ENCODE data around the gene SERGEF. TPM values are rescaled to one million over a fixed set of nuclear protein-coding genes. Genes with fewer than 3 reads are reported as not detected.
"Not testable (repeated sequence)": the region's sequence is repeated elsewhere in the genome, so short reads cannot be mapped to it uniquely, and the experiment has no call there.

SERGEF gene
- total RNA-seq, 1 experiment from 2014 or later: 27.5 TPM

GRCh38 chr11:17894929-17895658, 117.8 kb downstream of the SERGEF start:
- Histone ChIP-seq H3K4me3 (no peak overlapping the region), H3K27me3 (no peaks in the 10 kb centered on the region), H3K27ac (no peak overlapping the region), H3K9me3 (replicated peaks) (no peaks in the 10 kb centered on the region), H3K36me3 (no peaks in the 10 kb centered on the region), H3K4me1 (no peaks in the 10 kb centered on the region)
- no peak for DNase-seq

GRCh38 chr11:17892409-17892808, 120.4 kb downstream of the SERGEF start:
- Histone ChIP-seq H3K27ac (no peak overlapping the region), H3K9me3 (replicated peaks) (no peaks in the 10 kb centered on the region), H3K36me3 (no peaks in the 10 kb centered on the region), H3K4me3 (no peak overlapping the region), H3K4me1 (no peaks in the 10 kb centered on the region), H3K27me3 (no peaks in the 10 kb centered on the region)
- DNase-seq: no peak

- Histone ChIP-seq H3K27me3 (no peaks in the 10 kb centered on the region), H3K27ac (no peak overlapping the region), H3K9me3 (replicated peaks) (no peaks in the 10 kb centered on the region), H3K36me3 (no peaks in the 10 kb centered on the region), H3K4me1 (no peaks in the 10 kb centered on the region), H3K4me3 (no peak overlapping the region)
- DNase-seq: no peak
Observed at GRCh38 chr11:17890325-17890724, 122.5 kb downstream of the SERGEF start.

GRCh38 chr11:17887779-17888178, 125.1 kb downstream of the SERGEF start:
- no peaks in the 10 kb centered on the region for H3K4me1 ChIP-seq

GRCh38 chr11:17883946-17884345, 128.9 kb downstream of the SERGEF start:
- no peak overlapping the region for H3K4me3 ChIP-seq
- no peak for DNase-seq
- no peaks in the 10 kb centered on the region for H3K9me3 ChIP-seq (replicated peaks)
- H3K27ac ChIP-seq: no peak overlapping the region
- H3K27me3 ChIP-seq: no peaks in the 10 kb centered on the region
- no peaks in the 10 kb centered on the region for H3K4me1 ChIP-seq
- H3K36me3 ChIP-seq: no peaks in the 10 kb centered on the region

More at GRCh38 chr11:17887779-17888178, 125.1 kb downstream of the SERGEF start:
- no peak for DNase-seq
- Histone ChIP-seq H3K9me3 (replicated peaks) (no peaks in the 10 kb centered on the region), H3K27me3 (no peaks in the 10 kb centered on the region), H3K4me3 (no peak overlapping the region), H3K36me3 (no peaks in the 10 kb centered on the region), H3K27ac (no peak overlapping the region)

GRCh38 chr11:17883057-17883456, 129.8 kb downstream of the SERGEF start:
- H3K27ac ChIP-seq: no peak overlapping the region
- no peaks in the 10 kb centered on the region for H3K27me3 ChIP-seq
- no peaks in the 10 kb centered on the region for H3K36me3 ChIP-seq
- DNase-seq: no peak
- H3K4me3 ChIP-seq: no peak overlapping the region
- no peaks in the 10 kb centered on the region for H3K4me1 ChIP-seq
- H3K9me3 ChIP-seq (replicated peaks): no peaks in the 10 kb centered on the region

GRCh38 chr11:17878743-17879142, 134.1 kb downstream of the SERGEF start:
- Histone ChIP-seq H3K9me3 (replicated peaks) (no peaks in the 10 kb centered on the region), H3K4me1 (no peaks in the 10 kb centered on the region), H3K36me3 (no peaks in the 10 kb centered on the region), H3K27ac (no peak overlapping the region), H3K27me3 (no peaks in the 10 kb centered on the region), H3K4me3 (no peak overlapping the region)
- DNase-seq: no peak

GRCh38 chr11:17877886-17878285, 135.0 kb downstream of the SERGEF start:
- Histone ChIP-seq H3K9me3 (replicated peaks) (no peaks in the 10 kb centered on the region), H3K27ac (no peak overlapping the region), H3K4me3 (no peak overlapping the region), H3K4me1 (no peaks in the 10 kb centered on the region), H3K27me3 (no peaks in the 10 kb centered on the region), H3K36me3 (no peaks in the 10 kb centered on the region)
- DNase-seq: no peak

- no peak overlapping the region for H3K27ac ChIP-seq
- no peak for DNase-seq
- no peaks in the 10 kb centered on the region for H3K4me1 ChIP-seq
Observed at GRCh38 chr11:17876827-17877226, 136.0 kb downstream of the SERGEF start.

GRCh38 chr11:17875891-17876290, 137.0 kb downstream of the SERGEF start:
- Histone ChIP-seq H3K9me3 (replicated peaks) (no peaks in the 10 kb centered on the region), H3K27me3 (no peaks in the 10 kb centered on the region), H3K4me1 (no peaks in the 10 kb centered on the region), H3K4me3 (no peak overlapping the region), H3K36me3 (no peaks in the 10 kb centered on the region), H3K27ac (no peak overlapping the region)
- no peak for DNase-seq

More at GRCh38 chr11:17876827-17877226, 136.0 kb downstream of the SERGEF start:
- no peaks in the 10 kb centered on the region for H3K27me3 ChIP-seq
- H3K36me3 ChIP-seq: no peaks in the 10 kb centered on the region
- no peak overlapping the region for H3K4me3 ChIP-seq
- H3K9me3 ChIP-seq (replicated peaks): no peaks in the 10 kb centered on the region

GRCh38 chr11:17873586-17873985, 139.3 kb downstream of the SERGEF start:
- H3K9me3 ChIP-seq (replicated peaks): peaks cover 3% of the 10 kb centered on the region; the same call in 1 of the 2 replicates
- no peak overlapping the region for H3K27ac ChIP-seq
- no peaks in the 10 kb centered on the region for H3K4me1 ChIP-seq
- no peaks in the 10 kb centered on the region for H3K36me3 ChIP-seq
- DNase-seq: no peak
- H3K4me3 ChIP-seq: no peak overlapping the region
- no peaks in the 10 kb centered on the region for H3K27me3 ChIP-seq

- H3K36me3 ChIP-seq; H3K27ac ChIP-seq; H3K4me1 ChIP-seq; H3K9me3 ChIP-seq (replicated peaks); H3K4me3 ChIP-seq; DNase-seq; H3K27me3 ChIP-seq: not testable (repeated sequence)
Observed at GRCh38 chr11:17868398-17868797, 144.4 kb downstream of the SERGEF start.

GRCh38 chr11:17867341-17867740, 145.5 kb downstream of the SERGEF start:
- no peak for DNase-seq
- no peak overlapping the region for H3K4me3 ChIP-seq
- no peaks in the 10 kb centered on the region for H3K4me1 ChIP-seq
- no peak overlapping the region for H3K27ac ChIP-seq
- H3K36me3 ChIP-seq: no peaks in the 10 kb centered on the region
- H3K9me3 ChIP-seq (replicated peaks): peaks cover 3% of the 10 kb centered on the region; the same call in 1 of the 2 replicates
- no peaks in the 10 kb centered on the region for H3K27me3 ChIP-seq

- Histone ChIP-seq H3K27ac (no peak overlapping the region), H3K4me3 (no peak overlapping the region), H3K9me3 (replicated peaks) (peaks cover 3% of the 10 kb centered on the region; the same call in 1 of the 2 replicates), H3K36me3 (no peaks in the 10 kb centered on the region), H3K27me3 (no peaks in the 10 kb centered on the region), H3K4me1 (no peaks in the 10 kb centered on the region)
- DNase-seq: no peak
Observed at GRCh38 chr11:17865765-17866428, 146.9 kb downstream of the SERGEF start.

GRCh38 chr11:17864478-17864941, 148.3 kb downstream of the SERGEF start:
- Histone ChIP-seq H3K27ac (no peak overlapping the region), H3K4me1 (no peaks in the 10 kb centered on the region), H3K27me3 (no peaks in the 10 kb centered on the region), H3K4me3 (no peak overlapping the region), H3K36me3 (no peaks in the 10 kb centered on the region), H3K9me3 (replicated peaks) (peaks cover 3% of the 10 kb centered on the region; the same call in 1 of the 2 replicates)
- DNase-seq: no peak

Measured in SJCRH30 (cell line).